PFSK-1 (cell line): ENCODE measurements around the gene NAE1.

Experiments
- FOXP2 ChIP-seq: optimal IDR thresholded peaks from 2 replicates; pipeline ENCODE3; 2011; ENCODE audit warnings: borderline replicate concordance, control low read depth, inconsistent platforms; ENCODE audit not compliant: insufficient read depth; ENCODE audit errors: extremely low read length, extremely low read depth
- POLR2AphosphoS5 ChIP-seq: IDR thresholded peaks from 2 replicates; pipeline ENCODE4 v1.6.1; 2012; ENCODE audit warnings: low read depth, mild to moderate bottlenecking, control low read depth, low read length, moderate library complexity
- REST ChIP-seq, 2 experiments: IDR thresholded peaks; 2 replicates each; pipeline versions ENCODE4 v1.6.1 to v1.8.0; 2011 to 2012; ENCODE audit warnings: low read depth in 2 of 2, low read length in 2 of 2, control low read depth in 1 of 2, inconsistent platforms in 1 of 2, mild to moderate bottlenecking in 1 of 2, moderate library complexity in 1 of 2; ENCODE audit not compliant: insufficient read depth in 1 of 2
- SIN3A ChIP-seq: IDR thresholded peaks from 2 replicates; pipeline ENCODE4 v1.6.1; 2012; ENCODE audit warnings: mild to moderate bottlenecking, low read length, moderate library complexity, borderline replicate concordance; ENCODE audit not compliant: insufficient read depth
- TAF1 ChIP-seq: IDR thresholded peaks from 2 replicates; pipeline ENCODE4 v1.6.1; 2012; ENCODE audit warnings: low read length, control low read depth, borderline replicate concordance; ENCODE audit not compliant: insufficient read depth

- no peak for TF ChIP-seq SIN3A
- no peak for TF ChIP-seq POLR2AphosphoS5
- no peak for TF ChIP-seq REST (IDR thresholded peaks at IDR 0.05; ENCODE audit: insufficient read depth in 1 of 2, low read depth in 2 of 2, low read length in 2 of 2)
- no peak for TF ChIP-seq TAF1
- TF ChIP-seq FOXP2 = no peak
Observed at GRCh38 chr16:66845791-66846221, 15.0 kb upstream of the NAE1 start.
